A549 (cell line): ENCODE results near the gene FCRL2.

ENCODE experiments used
- NFE2L2 ChIP-seq: fragments of 150-350 bp; conservative IDR thresholded peaks from 2 replicates; pipeline ENCODE4 v1.6.1; 2014; ENCODE audit warnings: low read length
- POLR2A ChIP-seq: IDR thresholded peaks from 2 replicates; pipeline ENCODE4 v1.6.1; 2012; ENCODE audit warnings: mild to moderate bottlenecking, low read length
- RFX5 ChIP-seq: fragments of 450-650 bp; IDR thresholded peaks from 2 replicates; pipeline ENCODE4 v1.7.1; 2014; ENCODE audit warnings: antibody characterized with exemption, mild to moderate bottlenecking, moderate library complexity
- TF ChIP-seq, protein P1 (sequence below): fragments of >200 bp; sonication (Bioruptor Twin); formaldehyde crosslinking; IDR thresholded peaks from 3 replicates; pipeline ENCODE4 v1.5.1; 2016

DNA sequence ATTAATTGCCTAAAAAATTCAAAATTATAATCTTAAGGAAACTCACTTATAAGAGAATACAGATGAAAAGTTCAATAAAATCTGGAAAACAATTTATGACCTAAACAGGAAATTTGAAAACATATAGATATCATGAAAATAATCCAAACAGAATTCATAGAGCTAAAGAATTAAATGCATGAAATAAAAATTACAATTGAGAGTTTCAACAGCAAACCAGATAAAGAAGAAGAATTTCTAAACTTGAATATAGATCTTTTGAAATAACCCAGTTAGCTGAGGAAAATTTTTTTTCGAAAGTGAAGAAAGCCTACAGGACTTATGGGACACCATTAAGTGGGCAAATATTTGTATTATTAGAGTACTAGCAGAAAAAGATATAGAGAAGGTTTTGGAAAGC, 36.3 kb upstream of the FCRL2 start:
- TF ChIP-seq, protein P1, sequence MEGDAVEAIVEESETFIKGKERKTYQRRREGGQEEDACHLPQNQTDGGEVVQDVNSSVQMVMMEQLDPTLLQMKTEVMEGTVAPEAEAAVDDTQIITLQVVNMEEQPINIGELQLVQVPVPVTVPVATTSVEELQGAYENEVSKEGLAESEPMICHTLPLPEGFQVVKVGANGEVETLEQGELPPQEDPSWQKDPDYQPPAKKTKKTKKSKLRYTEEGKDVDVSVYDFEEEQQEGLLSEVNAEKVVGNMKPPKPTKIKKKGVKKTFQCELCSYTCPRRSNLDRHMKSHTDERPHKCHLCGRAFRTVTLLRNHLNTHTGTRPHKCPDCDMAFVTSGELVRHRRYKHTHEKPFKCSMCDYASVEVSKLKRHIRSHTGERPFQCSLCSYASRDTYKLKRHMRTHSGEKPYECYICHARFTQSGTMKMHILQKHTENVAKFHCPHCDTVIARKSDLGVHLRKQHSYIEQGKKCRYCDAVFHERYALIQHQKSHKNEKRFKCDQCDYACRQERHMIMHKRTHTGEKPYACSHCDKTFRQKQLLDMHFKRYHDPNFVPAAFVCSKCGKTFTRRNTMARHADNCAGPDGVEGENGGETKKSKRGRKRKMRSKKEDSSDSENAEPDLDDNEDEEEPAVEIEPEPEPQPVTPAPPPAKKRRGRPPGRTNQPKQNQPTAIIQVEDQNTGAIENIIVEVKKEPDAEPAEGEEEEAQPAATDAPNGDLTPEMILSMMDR = no peak
- TF ChIP-seq RFX5 (no peak), NFE2L2 (no peak), POLR2A (no peak)
